ENCODE data around the gene ST3GAL2.
A peak's percentile ranks its signal among the peaks of the same experiment; 100 is the strongest.
"Not testable (repeated sequence)": the region's sequence is repeated elsewhere in the genome, so short reads cannot be mapped to it uniquely, and the experiment has no call there.

Gene ST3GAL2

DNA sequence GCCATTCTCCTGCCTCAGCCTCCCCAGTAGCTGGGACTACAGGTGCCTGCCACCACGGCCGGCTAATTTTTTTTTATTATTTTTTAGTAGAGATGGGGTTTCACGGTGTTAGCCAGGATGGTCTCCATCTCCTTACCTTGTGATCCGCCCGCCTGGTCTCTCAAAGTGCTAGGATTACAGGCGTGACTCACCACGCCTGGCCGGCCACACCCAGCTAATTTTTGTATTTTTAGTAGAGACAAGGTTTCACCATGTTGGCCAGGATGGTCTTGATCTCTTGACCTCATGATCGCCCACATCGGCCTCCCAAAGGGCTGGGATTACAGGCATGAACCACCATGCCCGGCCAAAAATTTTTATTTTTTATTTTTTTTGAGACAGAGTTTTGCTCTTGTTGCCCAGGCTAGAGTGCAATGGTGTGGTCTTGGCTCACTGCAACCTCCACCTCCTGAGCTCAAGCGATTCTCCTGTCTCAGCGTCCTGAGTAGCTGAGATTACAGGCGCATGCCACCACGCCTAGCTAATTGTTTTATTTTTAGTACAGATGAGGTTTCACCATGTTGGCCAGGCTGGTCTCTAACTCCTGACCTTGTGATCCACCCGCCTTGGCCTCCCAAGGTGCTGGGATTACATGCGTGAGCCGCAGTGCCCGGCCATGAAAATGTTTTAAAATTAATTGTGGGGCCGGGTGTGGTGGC is 52.5 kb downstream of the ST3GAL2 start:
- not testable (repeated sequence) for DNase-seq (ENCODE audit: low read depth)

DNA sequence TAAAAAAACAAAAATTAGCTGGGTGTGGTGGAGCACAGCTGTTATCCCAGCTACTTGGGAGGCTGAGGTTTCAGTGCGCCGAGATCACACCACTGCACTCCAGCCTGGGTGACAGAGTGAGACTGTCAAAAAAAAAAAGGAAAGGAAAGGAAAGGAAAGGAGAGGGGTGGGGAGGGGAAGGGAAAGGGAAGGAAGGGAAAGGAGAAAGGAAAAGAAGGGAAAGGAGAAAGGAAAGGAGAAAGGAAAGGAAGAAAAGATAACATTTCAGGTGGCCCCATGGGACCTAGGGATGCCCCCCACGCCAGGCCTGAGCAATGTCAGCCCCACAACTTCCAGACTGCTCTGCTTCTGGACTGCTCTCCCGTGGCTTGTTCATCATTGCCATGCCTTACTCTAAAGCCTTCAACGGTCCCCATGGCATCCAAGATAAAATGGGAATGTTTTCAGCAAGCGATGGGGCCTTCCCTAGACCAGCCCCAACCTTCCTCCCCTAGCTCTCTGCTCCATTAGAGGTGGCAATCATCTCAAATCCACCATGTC is 55.4 kb downstream of the ST3GAL2 start:
- DNase-seq (ENCODE audit: low read depth) = no peak

DNA sequence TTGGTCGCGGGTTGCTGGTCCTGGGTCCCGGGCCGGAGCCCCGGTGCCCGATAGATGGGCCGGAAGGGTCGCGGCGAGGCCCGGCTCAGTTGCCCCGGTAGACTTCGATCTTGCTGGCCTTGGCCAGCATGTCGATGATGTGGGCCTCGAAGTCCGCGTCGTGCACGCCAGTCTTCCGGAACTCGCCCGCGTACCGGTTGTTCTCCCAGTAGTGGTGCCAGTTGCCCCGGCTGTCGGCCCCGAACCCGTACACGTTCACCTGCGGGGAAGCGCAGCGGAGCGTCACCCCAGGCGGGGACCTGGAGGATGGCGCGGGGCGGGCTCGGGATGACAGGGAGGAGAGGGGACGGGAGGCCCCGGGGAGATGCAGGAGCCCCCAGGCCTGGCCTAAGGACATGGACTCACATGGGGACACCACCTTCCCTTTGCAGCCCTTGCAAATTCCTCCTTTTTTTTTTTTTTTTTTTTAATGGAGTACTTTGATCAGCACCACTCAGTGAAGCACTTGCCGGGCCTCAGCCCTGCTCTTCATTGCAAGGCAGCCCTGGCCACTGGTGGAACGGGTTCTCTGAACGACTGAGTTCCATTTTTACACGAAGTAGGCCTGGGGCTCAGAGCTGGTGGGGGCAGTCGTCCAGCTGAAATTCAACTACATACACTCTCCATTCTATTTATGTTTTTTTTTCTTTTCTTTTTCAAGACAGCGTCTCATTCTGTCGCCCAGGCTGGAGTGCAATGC is 57.1 kb downstream of the ST3GAL2 start:
- DNase-seq (ENCODE audit: low read depth) = no peak

DNA sequence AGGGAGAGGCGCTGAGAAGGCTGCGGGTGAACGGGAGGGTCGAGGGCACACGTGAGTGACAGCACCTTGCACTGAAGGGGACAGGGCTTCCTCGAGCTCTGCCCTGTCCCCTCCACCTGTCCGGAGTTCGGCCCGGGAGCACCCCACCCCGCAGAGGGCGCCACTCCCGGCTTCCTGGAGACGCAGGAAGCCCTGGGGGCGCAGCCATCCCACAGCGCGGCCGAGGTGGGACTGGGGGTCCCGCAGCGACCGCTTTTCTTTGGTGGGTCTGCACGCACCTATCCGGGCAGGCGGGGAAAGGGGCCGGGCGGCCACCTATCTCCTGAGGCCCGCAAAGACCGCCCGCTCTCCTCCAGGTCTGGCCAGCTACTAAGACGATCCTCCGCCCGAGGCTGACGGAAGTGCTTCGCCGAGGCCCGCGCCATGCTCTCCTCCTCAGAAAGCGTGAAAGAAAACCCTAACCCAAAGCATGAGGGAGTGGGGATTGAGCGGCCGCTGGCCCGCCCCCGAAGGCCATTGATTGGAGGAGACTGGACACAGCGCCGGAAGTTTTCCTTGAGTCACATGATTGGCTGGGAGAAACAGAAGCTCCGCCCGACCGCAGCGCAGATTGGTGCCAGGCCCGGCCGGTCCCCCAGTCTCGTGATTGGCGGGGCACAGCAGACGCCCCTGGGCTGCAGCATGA is 57.8 kb downstream of the ST3GAL2 start:
- peak; percentile 92 for DNase-seq (ENCODE audit: low read depth)

DNA sequence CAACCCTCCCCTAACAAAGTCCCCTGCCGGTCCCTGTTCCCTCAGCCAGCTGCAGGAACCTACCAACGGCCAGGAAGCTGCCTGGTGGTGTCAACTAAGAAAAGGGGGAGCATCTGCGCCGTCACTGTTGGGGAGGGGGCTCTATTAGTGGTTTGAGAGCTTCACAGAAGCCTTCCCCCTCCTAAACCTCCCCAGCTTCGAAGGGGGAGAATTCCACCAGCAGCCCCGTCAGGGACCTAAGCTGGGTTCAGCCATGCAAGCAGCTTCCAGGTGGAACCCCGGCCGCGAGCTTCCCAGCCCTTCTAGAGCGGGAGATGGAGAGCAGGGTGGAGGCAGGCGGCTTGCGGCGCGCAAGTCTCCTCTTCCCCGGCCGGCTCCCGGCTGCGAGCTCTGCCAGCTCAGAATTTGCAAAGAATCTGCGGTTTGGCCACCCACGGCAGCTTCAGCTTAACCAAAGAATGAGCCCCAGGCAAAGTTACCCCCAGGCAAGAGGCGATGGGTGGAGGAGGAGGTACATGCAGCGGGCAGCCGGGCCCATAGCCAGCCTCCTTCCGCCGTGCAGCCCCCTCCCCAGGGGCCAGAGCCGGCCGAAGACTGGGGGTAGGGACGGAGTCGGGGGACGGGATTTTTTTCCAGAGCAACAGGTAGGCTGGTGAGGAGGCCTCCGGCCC is 58.5 kb downstream of the ST3GAL2 start:
- peak; percentile 44 for DNase-seq (ENCODE audit: low read depth)

DNA sequence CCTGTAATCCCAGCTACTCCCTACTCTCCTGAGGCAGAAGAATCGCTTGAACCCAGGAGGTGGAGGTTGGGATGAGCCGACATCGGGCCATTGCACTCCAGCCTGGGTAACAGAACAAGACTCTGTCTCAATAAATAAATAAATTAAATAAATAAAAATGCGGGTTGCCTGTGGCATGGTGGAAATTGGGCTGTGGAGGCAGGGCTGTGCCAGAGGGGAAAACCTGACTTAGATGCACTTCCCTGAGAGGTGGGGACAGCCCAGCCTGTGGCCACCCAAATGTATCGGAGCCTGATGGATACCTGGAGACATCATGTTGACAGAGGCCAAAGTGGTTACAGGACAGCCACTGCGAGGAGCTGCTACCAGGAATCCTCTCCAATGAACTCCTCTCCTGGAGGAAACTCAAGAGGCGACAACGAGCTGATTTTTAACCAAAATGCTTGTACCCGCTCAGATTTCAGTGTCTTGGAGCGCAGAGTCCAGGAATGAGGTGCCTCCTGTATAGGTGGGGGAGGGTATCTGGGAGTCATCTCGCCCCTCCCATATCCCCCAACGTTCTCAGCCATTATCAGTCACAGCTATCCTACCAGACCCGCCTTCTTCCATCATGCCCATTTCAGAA is 59.9 kb downstream of the ST3GAL2 start:
- no peak for DNase-seq (ENCODE audit: low read depth)

DNA sequence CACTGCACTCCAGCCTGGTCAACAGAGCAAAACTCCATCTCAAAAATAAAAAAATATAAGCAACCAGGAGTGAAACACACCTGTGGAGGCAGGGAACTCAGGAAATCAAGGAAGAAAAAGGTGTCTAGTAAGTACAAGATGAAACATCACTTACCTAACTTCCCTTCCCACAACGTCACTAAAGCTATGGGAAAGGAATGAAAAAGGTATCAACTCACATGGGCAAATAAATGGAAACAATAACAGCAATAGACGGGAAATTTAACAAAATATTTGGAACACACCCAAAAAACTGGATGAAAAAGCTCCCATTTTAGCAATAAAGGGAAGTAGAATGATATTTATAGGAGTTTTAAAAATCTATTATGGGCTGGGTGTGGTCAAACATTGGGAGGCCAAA is 61.1 kb downstream of the ST3GAL2 start:
- DNase-seq (ENCODE audit: low read depth) = no peak

DNA sequence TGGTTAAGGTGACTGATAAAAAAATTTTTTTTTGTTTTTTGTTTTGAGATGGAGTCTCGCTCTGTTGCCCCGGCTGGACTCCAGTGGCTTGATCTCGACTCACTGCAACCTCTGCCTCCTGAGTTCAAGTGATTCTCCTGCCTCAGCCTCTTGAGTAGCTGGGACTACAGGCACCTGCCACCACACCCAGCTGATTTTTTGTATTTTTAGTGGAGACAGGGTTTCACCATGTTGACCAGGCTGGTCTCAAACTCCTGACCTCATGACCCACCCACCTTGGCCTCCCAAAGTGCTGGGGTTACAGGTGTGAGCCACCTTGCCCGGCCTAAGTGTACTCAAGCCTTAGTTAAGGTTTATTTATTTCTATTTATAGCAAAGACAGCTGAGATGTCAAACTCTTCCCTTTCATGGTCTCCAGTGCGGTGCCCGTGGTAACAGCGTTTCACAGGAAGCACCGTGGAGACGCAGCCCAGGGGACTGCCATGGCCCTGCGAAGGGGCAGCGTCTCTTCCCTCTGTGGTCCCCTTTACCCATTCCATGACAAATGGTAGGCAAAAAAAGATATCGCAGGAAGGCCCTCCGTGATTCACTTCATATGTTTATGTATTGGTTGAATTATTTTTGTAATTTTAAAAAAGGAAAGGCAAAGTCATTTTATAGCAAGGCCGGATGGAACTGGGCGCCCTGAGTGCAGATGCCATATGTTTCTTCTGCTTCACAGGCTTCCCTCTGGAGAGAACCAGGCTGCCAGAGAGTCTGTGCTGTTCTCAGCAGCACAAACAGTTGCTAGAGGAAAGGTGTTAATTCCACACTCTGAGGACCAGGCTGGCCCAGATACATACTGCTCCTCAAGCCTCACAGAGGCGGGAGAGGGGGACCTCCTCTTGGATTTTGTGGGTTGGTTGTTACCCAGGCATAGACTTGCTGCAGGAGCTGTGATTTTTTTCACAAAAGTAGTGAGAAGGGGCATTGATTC is 63.0 kb downstream of the ST3GAL2 start:
- no peak for DNase-seq (ENCODE audit: low read depth)

DNA sequence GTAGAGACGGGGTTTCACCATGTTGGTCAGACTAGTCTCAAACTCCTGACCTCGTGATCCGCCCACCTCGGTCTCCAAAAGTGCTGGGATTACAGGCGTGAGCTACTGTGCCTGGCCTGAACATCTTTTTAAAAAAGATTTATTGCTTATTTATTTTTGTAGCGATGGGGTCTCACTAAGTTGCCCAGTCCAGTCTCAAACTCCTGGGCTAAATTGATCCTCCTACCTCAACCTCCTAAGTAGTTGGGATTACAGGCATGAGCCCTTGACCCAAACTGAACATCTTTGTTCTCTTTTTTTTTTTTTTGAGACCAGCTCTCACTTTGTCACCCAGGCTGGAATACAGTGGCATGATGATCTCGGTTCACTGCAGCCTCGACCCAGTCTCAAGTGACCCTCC is 64.7 kb downstream of the ST3GAL2 start:
- DNase-seq (ENCODE audit: low read depth) = no peak

DNA sequence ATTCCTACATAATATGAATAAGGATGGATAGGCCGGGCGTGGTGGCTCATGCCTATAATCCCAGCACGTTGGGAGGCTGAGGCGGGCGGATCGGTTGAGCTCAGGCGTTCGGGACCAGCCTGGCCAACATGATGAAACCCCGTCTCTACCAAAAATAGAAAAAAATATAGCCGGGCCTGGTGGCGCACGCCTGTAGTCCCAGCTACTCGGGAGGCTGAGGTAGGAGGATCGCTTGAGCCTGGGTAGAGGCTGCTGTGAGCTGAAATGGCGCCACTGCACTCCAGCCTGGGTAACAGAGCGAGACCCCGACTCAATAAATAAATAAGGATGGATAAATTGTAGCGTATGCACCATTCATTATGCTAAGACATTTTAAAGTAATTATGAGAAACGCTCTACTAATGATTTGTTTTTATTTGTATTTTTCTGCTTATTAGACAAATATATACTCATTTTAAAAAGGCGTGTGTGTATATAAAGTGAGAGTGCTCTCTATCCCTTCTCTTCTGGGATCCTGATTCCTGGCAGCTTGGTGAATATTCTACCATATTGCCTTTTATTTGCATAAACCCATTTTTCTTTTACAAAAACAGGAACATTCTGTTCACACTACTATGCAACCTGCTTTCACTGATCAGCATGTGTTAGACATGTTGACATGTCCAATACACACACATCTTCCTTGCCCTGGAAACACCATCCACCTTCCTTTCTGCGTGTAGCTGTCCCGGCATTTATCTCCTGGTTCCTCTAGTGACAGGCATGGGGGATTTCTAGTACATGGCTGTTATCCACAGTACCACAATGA is 65.8 kb downstream of the ST3GAL2 start:
- no peak for DNase-seq (ENCODE audit: low read depth)

DNA sequence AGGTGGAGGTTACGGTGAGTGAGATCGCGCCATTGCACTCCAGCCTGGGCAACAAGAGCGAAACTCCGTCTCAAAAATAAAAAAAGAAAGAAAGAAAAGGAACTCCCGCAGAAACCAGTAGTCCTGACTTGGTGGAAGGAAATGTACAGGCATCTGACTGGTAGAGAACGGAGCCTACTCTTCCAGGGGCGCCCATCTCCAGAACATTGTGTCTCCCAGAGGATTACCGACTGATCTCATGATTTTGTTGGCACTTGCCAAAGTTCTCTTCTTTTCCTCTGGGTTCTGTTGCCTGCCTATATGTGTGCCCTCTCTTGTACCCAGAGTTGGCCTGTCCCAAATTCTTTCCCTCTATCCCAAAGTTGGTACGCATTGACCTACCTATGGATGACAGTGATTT is 68.0 kb downstream of the ST3GAL2 start:
- no peak for DNase-seq (ENCODE audit: low read depth)

DNA sequence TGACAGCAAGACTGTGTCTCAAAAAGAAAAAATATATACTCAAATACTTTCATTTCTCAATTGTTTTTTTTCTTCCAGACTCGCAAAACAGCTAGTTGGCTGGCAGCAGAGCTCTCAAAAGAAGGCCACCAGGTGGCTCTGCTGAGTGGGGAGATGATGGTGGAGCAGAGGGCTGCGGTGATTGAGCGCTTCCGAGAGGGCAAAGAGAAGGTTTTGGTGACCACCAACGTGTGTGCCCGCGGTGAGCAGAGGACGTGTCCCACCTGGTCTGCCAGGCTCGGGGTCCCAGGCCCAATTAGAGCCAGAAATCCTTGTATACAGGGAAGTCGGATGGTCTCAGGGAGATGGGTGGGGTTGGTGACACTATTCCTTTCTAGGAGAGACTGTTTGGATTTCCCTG is 68.8 kb downstream of the ST3GAL2 start:
- not testable (repeated sequence) for DNase-seq (ENCODE audit: low read depth)

DNA sequence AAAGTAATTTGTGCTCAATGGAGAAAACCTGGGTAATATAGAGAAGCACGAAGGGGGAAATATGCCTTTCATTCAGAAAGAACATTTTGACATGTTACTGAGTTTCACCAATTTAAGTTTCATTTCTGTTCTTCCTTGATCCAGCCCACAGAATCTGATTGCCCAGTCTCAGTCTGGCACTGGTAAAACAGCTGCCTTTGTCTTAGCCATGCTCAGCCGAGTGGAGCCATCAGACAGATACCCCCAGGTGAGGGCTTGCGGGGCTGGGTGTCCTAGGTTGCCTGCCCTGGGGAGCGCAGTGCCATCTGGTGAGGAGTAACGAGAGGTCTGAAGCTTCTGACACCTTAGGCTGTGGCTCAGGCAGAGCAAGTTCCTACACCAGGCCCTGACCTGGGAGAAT is 74.5 kb downstream of the ST3GAL2 start:
- DNase-seq (ENCODE audit: low read depth) = no peak

DNA sequence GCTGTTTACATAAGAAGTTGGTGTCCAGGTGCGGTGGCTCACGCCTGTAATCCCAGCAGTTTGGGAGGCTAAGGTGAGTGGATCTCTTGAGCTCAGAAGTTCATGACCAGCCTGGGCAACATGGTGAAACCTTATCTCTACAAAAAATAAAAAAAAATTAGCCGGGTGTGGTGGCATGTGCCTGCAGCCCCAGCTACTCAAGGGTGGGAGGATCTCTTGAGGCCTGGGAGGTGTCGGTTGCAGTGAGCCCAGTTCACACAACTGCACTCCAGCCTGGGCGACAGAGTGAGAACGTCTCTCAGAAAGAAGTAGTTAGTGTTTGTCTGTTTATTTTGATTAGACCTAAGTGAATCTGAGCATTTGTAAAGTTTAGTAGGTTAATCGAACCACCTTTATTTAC is 79.3 kb downstream of the ST3GAL2 start:
- no peak for DNase-seq (ENCODE audit: low read depth)

DNA sequence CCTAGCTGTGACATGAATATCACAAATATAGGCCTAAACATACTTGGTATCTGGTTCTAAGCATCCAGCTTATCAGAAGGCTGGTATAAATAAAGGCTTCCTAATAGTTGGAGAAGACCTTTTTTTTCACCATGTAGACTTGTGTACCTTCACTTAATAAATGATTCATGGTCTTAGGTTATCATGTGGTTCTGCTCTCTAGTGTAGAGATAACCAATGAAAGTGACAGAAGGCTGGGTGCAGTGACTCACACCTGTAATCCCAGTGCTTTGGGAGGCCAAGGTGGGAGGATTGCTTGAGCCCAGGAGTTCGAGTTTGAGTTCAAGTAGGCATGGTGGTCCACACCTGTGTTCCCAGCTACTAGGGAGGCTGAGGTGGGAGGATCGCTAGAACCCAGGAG is 89.1 kb downstream of the ST3GAL2 start:
- no peak for DNase-seq (ENCODE audit: low read depth)

DNA sequence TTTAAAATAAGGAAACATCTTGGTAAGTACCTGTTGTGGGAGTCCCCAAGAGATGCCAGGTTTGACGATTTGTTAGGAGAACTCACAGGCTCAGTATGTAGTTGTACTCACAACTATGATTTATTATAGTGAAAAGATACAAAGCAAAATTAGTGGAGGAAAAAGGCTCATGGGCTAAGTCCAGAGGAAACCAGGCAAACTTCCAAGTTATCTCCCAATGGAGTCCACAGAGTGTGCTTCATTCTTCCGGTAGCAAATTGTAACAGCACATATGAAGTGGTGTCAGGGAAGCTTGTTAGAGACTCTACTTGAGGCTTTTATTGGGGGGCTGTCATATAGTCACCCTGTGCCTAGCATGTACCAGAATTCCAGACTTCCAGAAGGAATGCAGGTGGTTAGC is 89.9 kb downstream of the ST3GAL2 start:
- DNase-seq (ENCODE audit: low read depth) = no peak

DNA sequence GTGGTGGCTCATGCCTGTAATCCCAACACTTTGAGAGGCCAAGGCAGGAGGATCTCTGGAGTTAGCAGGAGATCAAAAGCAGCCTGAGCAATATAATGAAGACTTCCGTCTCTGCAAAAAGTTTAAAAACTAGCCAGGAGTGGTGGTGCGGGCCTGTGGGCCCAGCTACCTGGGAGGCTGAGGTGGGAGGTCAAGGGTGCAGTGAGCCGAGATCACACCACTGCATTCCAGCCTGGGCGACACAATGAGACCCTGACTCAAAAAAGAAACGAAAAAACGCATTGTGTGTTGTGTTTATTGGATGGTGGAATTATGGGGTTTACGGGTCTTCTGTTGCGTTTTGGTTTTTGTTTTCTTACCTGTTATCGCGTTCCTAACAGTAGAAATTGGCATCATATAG is 93.1 kb downstream of the ST3GAL2 start:
- no peak for DNase-seq (ENCODE audit: low read depth)

DNA sequence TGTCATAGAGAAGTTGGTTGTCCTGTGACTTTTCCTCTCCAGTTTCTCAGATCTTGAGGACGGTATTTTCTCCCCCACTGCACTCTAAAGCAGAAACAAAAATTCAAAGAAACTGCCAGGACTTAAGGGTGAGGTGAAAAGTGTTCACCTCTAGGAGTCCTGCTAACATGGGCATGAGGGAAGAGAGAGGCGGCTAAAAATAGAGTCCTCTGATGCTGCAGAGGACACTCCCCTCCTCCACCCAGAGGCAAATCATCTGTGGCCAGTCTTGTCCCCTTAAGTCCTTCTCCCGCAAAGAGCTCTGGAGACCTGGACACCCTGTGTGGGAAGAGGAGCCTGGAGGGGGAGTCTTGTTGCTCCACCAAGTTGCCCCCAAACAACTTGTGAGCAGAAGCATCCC is 96.9 kb downstream of the ST3GAL2 start:
- no peak for DNase-seq (ENCODE audit: low read depth)

DNA sequence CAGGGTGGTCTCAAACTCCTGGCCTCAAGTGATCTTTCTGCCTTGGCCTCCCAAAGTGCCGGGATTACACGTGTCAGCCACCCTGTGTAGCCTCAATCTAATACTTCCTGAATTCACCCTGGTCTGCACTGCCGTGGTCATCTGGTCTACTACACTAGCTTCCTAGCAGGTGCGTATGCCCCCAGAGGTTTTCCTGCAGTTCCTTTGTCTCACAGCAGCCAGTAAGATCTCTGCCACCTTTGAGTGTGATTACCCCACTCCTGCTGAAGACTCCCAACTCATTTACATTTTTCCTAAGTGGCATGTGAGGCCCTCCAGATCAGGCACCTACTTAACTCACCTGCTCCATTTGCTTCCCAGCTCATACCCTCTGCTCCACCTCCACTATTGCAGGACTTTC is 97.3 kb downstream of the ST3GAL2 start:
- DNase-seq (ENCODE audit: low read depth) = no peak

DNA sequence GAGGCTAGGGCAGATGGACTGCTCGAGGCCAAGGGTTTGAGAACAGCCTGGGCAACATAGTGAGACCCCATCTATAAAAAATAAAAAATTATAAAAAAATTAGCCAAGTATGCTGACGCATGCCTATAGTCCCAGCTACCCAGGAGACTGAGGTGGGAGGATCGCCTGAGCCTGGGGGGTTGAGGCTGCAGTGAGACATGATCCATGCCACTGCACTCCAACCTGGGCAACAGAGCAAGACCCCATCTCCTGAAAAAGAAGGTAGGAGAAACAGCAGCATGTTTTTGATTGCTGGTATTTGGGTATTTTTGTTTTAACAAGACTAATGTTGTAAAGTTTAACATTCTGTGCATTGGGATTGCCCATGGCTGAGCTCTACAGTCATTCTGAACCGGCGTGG is 101.1 kb downstream of the ST3GAL2 start:
- DNase-seq (ENCODE audit: low read depth) = no peak

All from stimulated activated CD8-positive, alpha-beta memory T cell treated with anti-CD3 and anti-CD28 coated beads, Interleukin-12 subunit alpha, Interleukin-12 subunit beta, amount 100 ng/mL, for 1 hour (primary cell).